ENCODE measurements around the gene KSR1.

DNA sequence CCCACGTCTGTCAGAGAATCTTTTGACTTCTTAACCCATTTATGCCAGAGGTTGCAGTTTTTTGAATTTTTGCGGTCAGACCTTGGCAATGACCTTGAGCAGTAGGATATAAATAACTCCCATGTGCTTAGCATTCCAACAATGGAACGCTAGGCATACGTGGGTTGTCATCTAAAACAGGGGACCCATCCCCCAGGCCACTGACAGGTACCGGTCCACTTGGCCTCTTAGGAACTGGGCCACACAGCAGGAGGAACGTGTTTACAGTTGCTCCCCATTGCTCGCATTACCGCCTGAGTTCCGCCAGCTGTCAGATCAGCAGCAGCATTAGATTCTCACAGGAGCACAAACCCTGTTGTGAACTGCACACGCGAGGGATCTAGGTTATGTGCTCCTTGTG is 97.9 kb downstream of the KSR1 start:
- TF ChIP-seq FOSL2 (IDR thresholded peaks at IDR 0.05; ENCODE audit: borderline replicate concordance, low read depth) = no peak
- TF ChIP-seq TAF1 (IDR thresholded peaks at IDR 0.05; ENCODE audit: borderline replicate concordance, low read depth, low read length) = no peak
- TF ChIP-seq RCOR1 (IDR thresholded peaks at IDR 0.05; ENCODE audit: low read length) = no peak
